Hematopoietic multipotent progenitor cell (in vitro differentiated cells): Measurements from ENCODE around the gene XCR1. TPM values are rescaled to one million over a fixed set of nuclear protein-coding genes. Genes with fewer than 3 reads are reported as not detected.

Experiments
- total RNA-seq: library from RNA; depleted of rRNA; stranded (reverse); fragments of >200 nt; gene quantifications from one replicate; pipeline ENCODE4 v1.2.3, GENCODE V29; 2012

Gene XCR1
- total RNA-seq, 1 donor, result not detected

Other genes starting within 250 kb of the XCR1 start
- under 0.01 TPM for gene SLC6A20, start 230.9 kb downstream of the XCR1 start, total RNA-seq
- 10.0 TPM for gene LZTFL1, start 185.4 kb downstream of the XCR1 start, total RNA-seq
- gene CCR9, start 140.9 kb downstream of the XCR1 start, total RNA-seq, result 1.9 TPM
- gene CXCR6, start 84.0 kb downstream of the XCR1 start, total RNA-seq, result under 0.01 TPM
- 13.7 TPM for gene FYCO1, start 31.7 kb downstream of the XCR1 start, total RNA-seq
- gene CCR1, start 180.8 kb upstream of the XCR1 start, total RNA-seq, result 1.3 TPM
- gene CCR3, start 215.0 kb upstream of the XCR1 start, total RNA-seq, result 0.27 TPM